Measurements from ENCODE around the gene SLC6A1.

Gene SLC6A1

GRCh38 chr3:10999221-11000107, 6.9 kb downstream of the SLC6A1 start:
- H3K4me3 ChIP-seq (ENCODE audit: low read depth, low read length): no peak overlapping the region
- no peak for TF ChIP-seq CTCF (IDR thresholded peaks at IDR 0.05; ENCODE audit: low read depth, low read length)

GRCh38 chr3:11000528-11000927, 8.0 kb downstream of the SLC6A1 start:
- TF ChIP-seq CTCF (IDR thresholded peaks at IDR 0.05; ENCODE audit: low read depth, low read length): no peak
- H3K4me3 ChIP-seq (ENCODE audit: low read depth, low read length): no peak overlapping the region

GRCh38 chr3:11001020-11001657, 8.6 kb downstream of the SLC6A1 start:
- no peak overlapping the region for H3K4me3 ChIP-seq (ENCODE audit: low read depth, low read length)
- TF ChIP-seq CTCF (IDR thresholded peaks at IDR 0.05; ENCODE audit: low read depth, low read length): no peak

- no peak for TF ChIP-seq CTCF (IDR thresholded peaks at IDR 0.05; ENCODE audit: low read depth, low read length)
Measured at GRCh38 chr3:11001658-11002021, 9.1 kb downstream of the SLC6A1 start.

GRCh38 chr3:11002371-11002807, 9.8 kb downstream of the SLC6A1 start:
- no peak for TF ChIP-seq CTCF (IDR thresholded peaks at IDR 0.05; ENCODE audit: low read depth, low read length)
- no peak overlapping the region for H3K4me3 ChIP-seq (ENCODE audit: low read depth, low read length)

More at GRCh38 chr3:11001658-11002021, 9.1 kb downstream of the SLC6A1 start:
- H3K4me3 ChIP-seq (ENCODE audit: low read depth, low read length): no peak overlapping the region

- H3K4me3 ChIP-seq (ENCODE audit: low read depth, low read length): no peak overlapping the region
- no peak for TF ChIP-seq CTCF (IDR thresholded peaks at IDR 0.05; ENCODE audit: low read depth, low read length)
Measured at GRCh38 chr3:11004563-11004962, 12.0 kb downstream of the SLC6A1 start.

- no peak for TF ChIP-seq CTCF (IDR thresholded peaks at IDR 0.05; ENCODE audit: low read depth, low read length)
Measured at GRCh38 chr3:11005686-11006256, 13.2 kb downstream of the SLC6A1 start.

More at GRCh38 chr3:11005686-11006256, 13.2 kb downstream of the SLC6A1 start:
- H3K4me3 ChIP-seq (ENCODE audit: low read depth, low read length): no peak overlapping the region
